H1 (cell line): ENCODE results near the gene ABCC6.

Source experiments
- CTBP2 ChIP-seq: IDR thresholded peaks from 2 replicates; pipeline ENCODE4 v1.7.0; 2011; ENCODE audit warnings: borderline replicate concordance, mild to moderate bottlenecking, moderate library complexity, mixed read lengths, low read length; ENCODE audit not compliant: insufficient read depth, insufficient read length
- CTCF ChIP-seq, 3 experiments: IDR thresholded peaks; 1 replicate in 2 of 3; 2 replicates in 1 of 3; pipeline versions ENCODE4 v1.5.1 to v1.6.1; 2011; ENCODE audit warnings: low read length in 3 of 3, mild to moderate bottlenecking in 3 of 3, inconsistent platforms in 2 of 3, low read depth in 1 of 3, moderate library complexity in 1 of 3; ENCODE audit not compliant: insufficient read depth in 1 of 3; ENCODE audit errors: control extremely low read depth in 1 of 3
- TCF12 ChIP-seq: IDR thresholded peaks from 2 replicates; pipeline ENCODE4 v1.6.1; 2011; ENCODE audit warnings: low read depth, mild to moderate bottlenecking, low read length
- TF ChIP-seq, protein P1 (sequence below): IDR thresholded peaks from 2 replicates; pipeline ENCODE4 v1.6.1; 2012; ENCODE audit warnings: inconsistent platforms

- TF ChIP-seq TCF12 (no peak), CTCF (IDR thresholded peaks at IDR 0.05; ENCODE audit: control extremely low read depth in 1 of 3, insufficient read depth in 1 of 3, low read depth in 1 of 3, low read length in 3 of 3) (no peak), CTBP2 (no peak)
- TF ChIP-seq, protein P1, sequence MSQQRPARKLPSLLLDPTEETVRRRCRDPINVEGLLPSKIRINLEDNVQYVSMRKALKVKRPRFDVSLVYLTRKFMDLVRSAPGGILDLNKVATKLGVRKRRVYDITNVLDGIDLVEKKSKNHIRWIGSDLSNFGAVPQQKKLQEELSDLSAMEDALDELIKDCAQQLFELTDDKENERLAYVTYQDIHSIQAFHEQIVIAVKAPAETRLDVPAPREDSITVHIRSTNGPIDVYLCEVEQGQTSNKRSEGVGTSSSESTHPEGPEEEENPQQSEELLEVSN = no peak
Observed at GRCh38 chr16:16138034-16138635, 85.2 kb downstream of the ABCC6 start.
